GM06990 (cell line): ENCODE data around the gene MAD1L1.

Source experiments
- DNase-seq: peaks from one replicate; pipeline ENCODE4 v3.0.0-alpha.2; 2011; ENCODE audit not compliant: insufficient read length; ENCODE audit errors: extremely low read depth
- H3K27me3 ChIP-seq: replicated peaks from 2 replicates; pipeline ENCODE4 v1.6.0; 2011; ENCODE audit warnings: low read length; ENCODE audit not compliant: control insufficient read depth, insufficient read depth
- H3K36me3 ChIP-seq: 2 replicates; pipeline ENCODE4 v1.5.1; 2011; ENCODE audit warnings: low read length; ENCODE audit not compliant: control insufficient read depth, insufficient read depth
- H3K4me3 ChIP-seq: replicated peaks from 2 replicates; pipeline ENCODE4 v1.5.1; 2011; ENCODE audit warnings: low read depth, mild to moderate bottlenecking, control low read depth, low read length
- TF ChIP-seq, protein P1 (sequence below): IDR thresholded peaks from 2 replicates; pipeline ENCODE4 v1.5.1; 2011; ENCODE audit warnings: low read length, control low read depth, mild to moderate bottlenecking, inconsistent platforms; ENCODE audit not compliant: insufficient read depth, poor library complexity, severe bottlenecking

The MAD1L1 gene

GRCh38 chr7:2016761-2017480 lies 215.8 kb downstream of the MAD1L1 start:
- TF ChIP-seq, protein P1, sequence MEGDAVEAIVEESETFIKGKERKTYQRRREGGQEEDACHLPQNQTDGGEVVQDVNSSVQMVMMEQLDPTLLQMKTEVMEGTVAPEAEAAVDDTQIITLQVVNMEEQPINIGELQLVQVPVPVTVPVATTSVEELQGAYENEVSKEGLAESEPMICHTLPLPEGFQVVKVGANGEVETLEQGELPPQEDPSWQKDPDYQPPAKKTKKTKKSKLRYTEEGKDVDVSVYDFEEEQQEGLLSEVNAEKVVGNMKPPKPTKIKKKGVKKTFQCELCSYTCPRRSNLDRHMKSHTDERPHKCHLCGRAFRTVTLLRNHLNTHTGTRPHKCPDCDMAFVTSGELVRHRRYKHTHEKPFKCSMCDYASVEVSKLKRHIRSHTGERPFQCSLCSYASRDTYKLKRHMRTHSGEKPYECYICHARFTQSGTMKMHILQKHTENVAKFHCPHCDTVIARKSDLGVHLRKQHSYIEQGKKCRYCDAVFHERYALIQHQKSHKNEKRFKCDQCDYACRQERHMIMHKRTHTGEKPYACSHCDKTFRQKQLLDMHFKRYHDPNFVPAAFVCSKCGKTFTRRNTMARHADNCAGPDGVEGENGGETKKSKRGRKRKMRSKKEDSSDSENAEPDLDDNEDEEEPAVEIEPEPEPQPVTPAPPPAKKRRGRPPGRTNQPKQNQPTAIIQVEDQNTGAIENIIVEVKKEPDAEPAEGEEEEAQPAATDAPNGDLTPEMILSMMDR, result no peak
- Histone ChIP-seq H3K27me3 (no peaks in the 10 kb centered on the region), H3K4me3 (no peak overlapping the region), H3K36me3 (peaks cover 5% of the 10 kb centered on the region)
- DNase-seq, result no peak

- Histone ChIP-seq H3K36me3 (peaks cover 5% of the 10 kb centered on the region), H3K4me3 (no peak overlapping the region), H3K27me3 (no peaks in the 10 kb centered on the region)
- no peak for DNase-seq
- TF ChIP-seq, protein P1, result no peak
Observed at GRCh38 chr7:2016021-2016631, 216.6 kb downstream of the MAD1L1 start.

DNA sequence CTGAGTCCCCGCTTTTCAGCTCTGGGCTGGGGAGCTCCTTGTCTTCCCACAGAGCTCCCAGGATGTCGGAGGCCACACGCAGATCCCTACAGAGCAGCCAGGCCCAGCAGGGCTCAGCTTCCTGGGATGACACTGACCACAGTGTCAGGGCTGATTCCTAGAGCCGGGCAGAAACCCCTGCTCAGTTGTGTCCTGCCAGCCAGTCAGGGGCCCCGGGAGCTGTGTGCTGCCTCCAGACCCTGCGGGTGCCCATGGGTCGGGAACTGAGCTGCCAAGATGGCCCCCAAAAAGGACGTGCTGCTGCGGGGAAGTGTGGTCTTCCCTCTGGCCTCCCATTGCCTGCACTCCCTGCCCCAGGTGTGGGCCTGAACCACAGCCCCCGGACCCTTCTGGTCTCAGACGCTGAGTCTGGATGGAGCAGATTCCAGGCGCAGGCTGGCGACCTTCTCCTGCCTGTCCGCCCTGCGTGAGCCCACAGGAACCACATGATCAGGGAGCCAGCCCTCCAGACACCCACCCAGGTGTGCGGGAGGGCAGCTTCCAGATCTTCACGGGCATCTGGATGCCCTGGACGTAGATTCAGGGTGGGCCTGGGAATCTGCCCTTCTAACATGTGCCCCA lies 217.4 kb downstream of the MAD1L1 start:
- no peak overlapping the region for H3K4me3 ChIP-seq
- peaks cover 5% of the 10 kb centered on the region for H3K36me3 ChIP-seq
- TF ChIP-seq, protein P1, result no peak
- no peak for DNase-seq
- no peaks in the 10 kb centered on the region for H3K27me3 ChIP-seq

DNA sequence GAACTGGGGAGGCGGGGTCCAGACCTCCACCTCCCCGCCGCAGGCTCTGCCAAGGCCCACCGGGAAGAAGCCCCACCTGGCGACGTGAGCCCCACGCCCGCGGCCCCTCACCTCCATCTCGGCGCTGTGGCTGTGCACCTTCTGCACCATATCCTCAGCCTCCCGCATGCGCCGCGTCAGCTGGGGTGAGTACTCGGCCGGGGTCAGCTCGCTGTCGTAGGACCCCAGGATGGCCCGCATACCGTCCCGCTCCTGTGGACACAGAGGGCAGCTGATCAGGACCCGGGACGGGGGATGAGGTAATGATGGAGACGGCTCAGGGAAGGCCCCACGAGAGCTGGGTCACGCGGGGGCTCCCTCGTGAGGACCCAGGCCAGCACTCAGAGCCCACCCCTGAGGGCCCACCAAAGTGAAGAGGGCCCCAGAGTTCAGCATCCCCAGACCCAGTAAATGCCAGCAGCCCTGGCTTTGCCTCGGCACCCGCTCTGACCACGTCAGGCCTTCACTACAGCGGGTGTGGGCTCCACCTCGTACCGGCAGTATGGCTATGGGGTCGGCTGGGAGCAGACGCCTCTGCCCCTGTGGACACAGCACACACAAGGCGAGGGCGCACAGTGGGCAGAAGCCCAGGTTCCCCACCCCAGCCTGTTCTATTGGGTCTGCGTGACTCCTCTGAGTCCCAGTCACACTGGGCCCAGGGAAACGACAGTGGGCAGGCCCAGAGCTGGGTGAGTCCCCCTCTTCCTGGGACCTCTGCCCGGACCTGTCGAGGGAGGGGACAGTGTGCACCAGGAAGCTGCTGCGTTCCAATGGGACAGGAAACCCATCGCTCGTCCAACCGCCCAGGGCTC lies 218.1 kb downstream of the MAD1L1 start:
- Histone ChIP-seq H3K27me3 (no peaks in the 10 kb centered on the region), H3K4me3 (no peak overlapping the region), H3K36me3 (peaks cover 5% of the 10 kb centered on the region)
- TF ChIP-seq, protein P1, result no peak
- no peak for DNase-seq

GRCh38 chr7:2013381-2014311 lies 219.1 kb downstream of the MAD1L1 start:
- TF ChIP-seq, protein P1, result no peak
- DNase-seq, result no peak

More at GRCh38 chr7:2013381-2014311, 219.1 kb downstream of the MAD1L1 start:
- Histone ChIP-seq H3K4me3 (no peak overlapping the region), H3K36me3 (peaks cover 5% of the 10 kb centered on the region), H3K27me3 (no peaks in the 10 kb centered on the region)
